G401.6 (cell line): ENCODE results near the gene MAGEB3.

Experiments used
- FAIRE-seq: peaks from 2 replicates; lab custom pipeline; 2012; peaks lifted over from hg19 to GRCh38; lab: Jason Lieb, UNC

The MAGEB3 gene

DNA sequence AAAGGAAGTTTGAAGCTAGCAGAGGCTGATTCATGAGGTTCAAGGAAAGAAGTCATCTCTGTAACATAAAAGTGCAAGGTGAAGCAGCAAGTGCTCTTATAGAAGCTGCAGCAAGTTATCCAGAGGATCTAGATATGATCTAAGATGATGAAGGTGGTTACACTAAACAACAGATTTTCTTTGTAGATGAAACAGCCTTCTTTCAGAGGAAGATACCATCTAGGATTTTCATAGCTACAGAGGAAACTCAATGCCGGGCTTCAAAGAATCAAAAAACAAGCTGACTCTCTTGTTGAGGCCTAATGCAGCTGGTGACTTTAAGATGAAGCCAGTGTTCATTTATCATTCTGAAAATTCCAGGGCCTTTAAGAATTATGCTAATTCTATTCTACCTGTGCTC, 50.0 kb downstream of the MAGEB3 start:
- FAIRE-seq: no peak

- no peak for FAIRE-seq
Observed at GRCh38 chrX:30282527-30282926, 52.1 kb downstream of the MAGEB3 start.

DNA sequence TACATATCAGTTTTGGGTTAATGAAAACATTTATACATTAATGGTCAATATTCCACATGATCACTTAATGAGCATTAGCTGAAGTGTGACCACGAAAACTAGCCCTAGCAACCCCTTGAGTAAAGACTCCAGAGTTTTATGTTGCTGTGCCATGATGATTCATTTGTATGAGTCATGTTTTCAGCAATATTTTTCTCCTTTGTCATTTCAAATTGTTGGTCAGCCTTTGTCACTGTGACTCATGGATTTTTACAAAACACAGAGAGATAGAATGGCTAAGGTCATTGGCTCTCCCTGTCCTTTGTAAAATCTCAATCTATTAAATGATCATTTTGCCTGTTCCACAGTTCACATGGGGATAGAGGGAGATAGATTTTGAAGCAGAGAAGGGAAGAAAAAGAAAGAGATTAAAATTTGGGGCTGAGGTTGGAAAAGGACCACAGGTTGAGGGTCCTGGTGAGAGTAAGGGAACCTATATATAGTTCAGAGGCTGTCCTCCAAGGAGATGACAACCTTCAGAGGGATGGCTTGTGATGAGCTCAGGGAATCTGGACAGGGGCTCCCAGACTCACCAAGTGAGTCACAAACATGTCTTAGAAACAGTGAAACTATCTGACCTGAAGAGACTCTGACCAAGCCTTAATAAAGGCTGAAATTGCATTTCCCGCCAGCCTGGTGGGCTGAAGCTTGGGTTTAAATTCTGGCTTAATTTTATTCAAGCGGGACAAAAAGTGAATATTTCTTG, 53.2 kb downstream of the MAGEB3 start:
- FAIRE-seq: no peak
